ENCODE data around the gene REL.

Gene REL

DNA sequence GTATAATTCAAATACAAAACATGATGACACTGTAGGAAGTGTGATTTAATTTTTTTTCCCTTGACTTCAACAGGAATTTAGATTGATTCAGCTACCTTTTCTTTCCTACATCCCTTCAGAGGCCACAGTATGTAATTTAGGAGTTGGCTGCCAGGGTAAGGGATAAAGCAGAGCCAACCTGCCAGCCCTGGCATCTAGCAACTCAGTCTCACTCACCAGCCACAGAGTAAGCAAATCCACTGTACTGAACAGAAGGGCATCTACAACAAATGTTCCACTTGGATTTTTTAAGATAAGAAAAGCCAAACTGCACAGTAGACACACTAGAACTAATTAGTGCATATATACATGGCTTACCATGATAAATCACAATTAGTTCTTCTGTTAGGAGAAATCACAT is 81.8 kb downstream of the REL start:
- TF ChIP-seq YY1 (IDR thresholded peaks at IDR 0.05; ENCODE audit: insufficient read depth, insufficient read length) = no peak
- no peak for TF ChIP-seq SUZ12 (IDR thresholded peaks at IDR 0.05; ENCODE audit: extremely low read depth, insufficient read depth, insufficient read length)
- TF ChIP-seq ZNF274 (IDR thresholded peaks at IDR 0.05; ENCODE audit: low read depth, low read length) = no peak
- no peaks in the 10 kb centered on the region for H3K4me1 ChIP-seq (ENCODE audit: insufficient read depth, insufficient read length)

DNA sequence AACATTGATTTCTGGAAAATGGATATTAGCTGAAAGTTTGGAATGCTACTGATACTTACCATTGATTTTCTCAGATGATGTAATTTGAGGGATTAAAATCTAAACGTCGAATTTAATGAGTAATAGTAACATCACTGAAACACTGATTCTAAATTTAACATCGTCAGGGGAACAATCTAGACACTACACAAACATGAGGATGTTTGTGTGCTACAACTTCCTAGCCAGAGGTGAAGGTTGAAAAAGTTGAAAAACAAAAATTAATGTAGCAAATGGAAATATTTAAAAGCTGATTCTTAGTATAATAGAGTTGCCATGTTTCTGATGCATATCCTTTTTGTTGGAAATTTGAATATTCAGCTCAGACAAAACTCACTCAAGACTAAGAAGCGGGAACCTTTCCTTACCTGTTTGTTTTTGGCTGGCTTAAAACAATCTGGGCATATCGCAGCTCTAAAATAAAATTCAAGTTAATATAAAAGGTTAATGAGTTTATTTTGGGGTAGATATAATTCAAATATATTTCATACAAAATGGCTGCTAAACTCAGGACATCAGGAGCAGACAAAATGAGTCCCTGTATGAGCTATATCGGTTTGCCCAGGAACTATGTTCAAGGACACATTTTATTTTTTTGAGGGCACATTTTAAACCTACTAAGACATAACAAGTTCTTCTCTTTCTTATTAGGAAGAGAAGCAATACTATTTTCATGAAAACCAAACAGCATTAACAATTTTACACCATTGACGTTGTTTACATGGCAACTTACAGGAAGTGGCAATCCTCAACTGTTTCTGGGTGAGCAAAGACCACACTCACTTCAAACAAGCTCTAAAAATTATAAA is 83.5 kb downstream of the REL start:
- no peak for DNase-seq (ENCODE audit: low read depth, low spot score)
- no peak overlapping the region for H3K9ac ChIP-seq (ENCODE audit: insufficient read length, low read depth)

More for the DNA sequence above, 81.8 kb downstream of the REL start:
- no peak overlapping the region for H3K9ac ChIP-seq (ENCODE audit: insufficient read length, low read depth)
- no peaks in the 10 kb centered on the region for H3K27me3 ChIP-seq (ENCODE audit: insufficient read depth, insufficient read length)
- DNase-seq (ENCODE audit: low read depth, low spot score) = no peak
- no peaks in the 10 kb centered on the region for H3K9me3 ChIP-seq (ENCODE audit: insufficient read depth, low read length)
- H3K4me3 ChIP-seq (ENCODE audit: insufficient read length, low read depth) = no peak overlapping the region
- H3K36me3 ChIP-seq (ENCODE audit: insufficient read depth, insufficient read length, low read length) = no peaks in the 10 kb centered on the region

DNA sequence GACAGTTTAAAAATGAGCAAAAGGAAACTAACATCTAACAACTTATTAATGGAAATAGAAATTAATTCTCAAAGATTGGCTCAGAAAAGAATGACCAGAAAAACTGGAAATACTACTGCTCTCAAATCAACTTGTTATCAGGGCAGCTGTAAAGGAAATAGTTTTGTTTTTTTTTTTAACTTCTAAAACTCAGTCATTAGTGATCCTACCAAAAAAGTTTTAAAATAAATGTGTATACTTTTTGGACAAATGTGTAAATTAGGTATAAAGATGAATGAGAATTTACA is 84.1 kb downstream of the REL start:
- no peaks in the 10 kb centered on the region for H3K27me3 ChIP-seq (ENCODE audit: insufficient read depth, insufficient read length)
- H3K4me3 ChIP-seq (ENCODE audit: insufficient read length, low read depth) = no peak overlapping the region
- no peaks in the 10 kb centered on the region for H3K36me3 ChIP-seq (ENCODE audit: insufficient read depth, insufficient read length, low read length)
- H3K4me1 ChIP-seq (ENCODE audit: insufficient read depth, insufficient read length) = no peaks in the 10 kb centered on the region
- DNase-seq (ENCODE audit: low read depth, low spot score) = no peak
- H3K9ac ChIP-seq (ENCODE audit: insufficient read length, low read depth) = no peak overlapping the region
- TF ChIP-seq SUZ12 (IDR thresholded peaks at IDR 0.05; ENCODE audit: extremely low read depth, insufficient read depth, insufficient read length) (no peak), YY1 (IDR thresholded peaks at IDR 0.05; ENCODE audit: insufficient read depth, insufficient read length) (no peak), ZNF274 (IDR thresholded peaks at IDR 0.05; ENCODE audit: low read depth, low read length) (no peak)
- no peaks in the 10 kb centered on the region for H3K9me3 ChIP-seq (ENCODE audit: insufficient read depth, low read length)

More for the DNA sequence above, 83.5 kb downstream of the REL start:
- no peaks in the 10 kb centered on the region for H3K9me3 ChIP-seq (ENCODE audit: insufficient read depth, low read length)
- H3K4me1 ChIP-seq (ENCODE audit: insufficient read depth, insufficient read length) = no peaks in the 10 kb centered on the region
- no peak overlapping the region for H3K4me3 ChIP-seq (ENCODE audit: insufficient read length, low read depth)
- no peaks in the 10 kb centered on the region for H3K27me3 ChIP-seq (ENCODE audit: insufficient read depth, insufficient read length)
- no peaks in the 10 kb centered on the region for H3K36me3 ChIP-seq (ENCODE audit: insufficient read depth, insufficient read length, low read length)
- no peak for TF ChIP-seq YY1 (IDR thresholded peaks at IDR 0.05; ENCODE audit: insufficient read depth, insufficient read length)
- TF ChIP-seq ZNF274 (IDR thresholded peaks at IDR 0.05; ENCODE audit: low read depth, low read length) = no peak
- no peak for TF ChIP-seq SUZ12 (IDR thresholded peaks at IDR 0.05; ENCODE audit: extremely low read depth, insufficient read depth, insufficient read length)

DNA sequence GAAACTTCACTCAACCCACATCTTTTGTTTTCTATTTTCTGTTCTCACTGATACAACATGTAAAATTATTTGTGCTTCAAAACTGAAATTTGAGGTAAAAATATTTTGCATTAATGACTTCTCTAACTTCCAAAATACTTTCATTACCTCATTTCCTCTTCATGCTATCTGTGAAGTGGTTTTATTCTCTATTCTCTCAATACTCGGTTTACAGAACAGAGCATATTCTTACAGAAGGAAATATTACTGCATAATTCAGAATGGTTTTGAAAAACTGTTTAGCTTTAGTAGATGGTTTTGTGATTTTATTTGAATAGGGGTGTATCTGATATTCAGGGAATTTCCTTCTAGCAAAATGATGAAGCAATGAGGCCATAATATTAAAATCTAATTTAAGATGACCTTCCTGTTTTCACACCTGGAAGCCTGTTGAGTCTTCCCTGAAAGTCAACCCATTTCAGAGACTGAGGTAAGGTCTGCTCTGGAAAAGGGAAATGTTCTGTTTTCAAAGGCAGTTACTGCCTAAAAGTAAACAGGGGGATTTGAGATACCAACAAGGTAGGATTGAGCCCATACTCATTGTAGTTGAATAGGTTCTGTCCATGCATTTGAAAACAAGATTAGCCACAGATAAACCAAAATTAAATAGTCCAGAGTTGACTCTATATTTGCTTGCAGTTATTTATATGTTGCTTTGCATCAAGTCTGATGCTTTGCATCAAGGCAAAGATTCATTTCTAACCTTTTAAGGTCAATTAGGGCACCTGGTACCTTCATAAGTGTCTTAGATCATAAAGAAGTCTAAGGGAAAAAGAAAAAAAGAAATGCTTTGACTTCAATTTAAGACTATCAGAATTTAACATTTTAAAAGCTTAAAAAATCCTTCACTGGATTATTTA is 85.4 kb downstream of the REL start:
- Histone ChIP-seq H3K4me3 (ENCODE audit: insufficient read length, low read depth) (no peak overlapping the region), H3K9ac (ENCODE audit: insufficient read length, low read depth) (no peak overlapping the region), H3K4me1 (ENCODE audit: insufficient read depth, insufficient read length) (no peaks in the 10 kb centered on the region), H3K36me3 (ENCODE audit: insufficient read depth, insufficient read length, low read length) (no peaks in the 10 kb centered on the region), H3K27me3 (ENCODE audit: insufficient read depth, insufficient read length) (no peaks in the 10 kb centered on the region), H3K9me3 (ENCODE audit: insufficient read depth, low read length) (no peaks in the 10 kb centered on the region)
- TF ChIP-seq SUZ12 (IDR thresholded peaks at IDR 0.05; ENCODE audit: extremely low read depth, insufficient read depth, insufficient read length) (no peak), YY1 (IDR thresholded peaks at IDR 0.05; ENCODE audit: insufficient read depth, insufficient read length) (no peak)
- DNase-seq (ENCODE audit: low read depth, low spot score) = no peak

DNA sequence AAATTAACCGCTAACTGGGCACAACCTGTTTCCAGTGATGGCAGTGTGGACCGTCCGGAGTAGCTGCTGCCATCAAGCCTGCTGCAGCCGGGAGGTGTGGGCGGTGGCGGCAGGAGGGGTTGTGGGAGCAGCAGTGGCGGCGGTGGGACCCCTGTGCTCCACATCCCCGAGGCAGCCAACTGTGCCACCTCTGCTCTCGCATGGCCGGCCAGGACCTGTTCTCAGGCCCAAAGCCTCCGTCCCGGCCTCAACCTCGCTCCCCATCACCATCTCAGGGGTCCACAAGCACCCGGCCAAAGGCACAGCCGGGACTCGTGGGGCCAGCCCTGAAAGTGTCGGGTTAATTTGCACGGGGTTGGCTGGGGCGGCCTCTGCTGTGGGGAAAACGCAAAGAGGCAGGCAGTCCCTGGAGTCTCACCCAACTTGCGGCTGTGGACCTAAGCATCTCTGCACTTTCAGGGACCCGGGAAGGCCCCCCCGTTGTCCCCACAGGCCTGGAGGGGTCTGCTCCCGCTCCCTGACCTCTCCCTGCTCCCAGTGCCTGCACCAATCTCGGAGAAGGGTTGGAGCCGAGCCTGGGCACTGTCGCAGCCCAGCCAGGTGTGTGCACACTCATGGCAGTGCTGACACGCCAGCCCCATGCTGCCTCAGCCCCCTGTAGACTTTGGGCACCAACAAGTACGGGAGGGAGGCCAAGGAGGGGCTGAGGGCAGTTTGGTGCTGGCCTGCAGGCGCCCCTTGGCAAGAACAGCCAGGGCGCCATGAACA is 91.7 kb downstream of the REL start:
- Histone ChIP-seq H3K4me1 (ENCODE audit: insufficient read depth, insufficient read length) (peaks cover 3% of the 10 kb centered on the region), H3K27me3 (ENCODE audit: insufficient read depth, insufficient read length) (no peaks in the 10 kb centered on the region), H3K9me3 (ENCODE audit: insufficient read depth, low read length) (no peaks in the 10 kb centered on the region), H3K4me3 (ENCODE audit: insufficient read length, low read depth) (no peak overlapping the region), H3K36me3 (ENCODE audit: insufficient read depth, insufficient read length, low read length) (no peaks in the 10 kb centered on the region), H3K9ac (ENCODE audit: insufficient read length, low read depth) (no peak overlapping the region)
- DNase-seq (ENCODE audit: low read depth, low spot score) = no peak
- TF ChIP-seq ZNF274 (IDR thresholded peaks at IDR 0.05; ENCODE audit: low read depth, low read length) (no peak), SUZ12 (IDR thresholded peaks at IDR 0.05; ENCODE audit: extremely low read depth, insufficient read depth, insufficient read length) (no peak), YY1 (IDR thresholded peaks at IDR 0.05; ENCODE audit: insufficient read depth, insufficient read length) (no peak)

DNA sequence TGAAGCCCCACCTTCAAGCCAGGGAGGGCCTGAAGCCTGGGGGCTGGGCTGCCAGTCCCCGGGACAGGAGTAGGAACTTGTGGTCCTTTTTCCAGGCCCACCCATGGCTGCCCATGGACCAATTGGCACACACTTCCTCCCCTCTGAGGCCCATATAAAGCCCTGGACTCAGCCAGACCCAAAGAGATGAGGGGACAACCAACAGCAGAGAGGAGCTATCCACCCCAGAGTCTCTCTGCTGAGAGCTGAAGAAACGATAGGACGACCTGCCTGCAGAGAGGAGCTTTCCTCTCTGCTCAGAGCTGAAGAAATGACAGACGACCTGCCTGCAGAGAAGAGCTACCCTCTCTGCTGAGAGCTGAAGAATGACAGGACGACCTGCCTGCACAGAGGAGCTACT is 92.3 kb downstream of the REL start:
- Histone ChIP-seq H3K27me3 (ENCODE audit: insufficient read depth, insufficient read length) (no peaks in the 10 kb centered on the region), H3K4me3 (ENCODE audit: insufficient read length, low read depth) (no peak overlapping the region), H3K9me3 (ENCODE audit: insufficient read depth, low read length) (no peaks in the 10 kb centered on the region), H3K4me1 (ENCODE audit: insufficient read depth, insufficient read length) (peaks cover 3% of the 10 kb centered on the region), H3K9ac (ENCODE audit: insufficient read length, low read depth) (no peak overlapping the region), H3K36me3 (ENCODE audit: insufficient read depth, insufficient read length, low read length) (no peaks in the 10 kb centered on the region)
- DNase-seq (ENCODE audit: low read depth, low spot score) = no peak
- TF ChIP-seq YY1 (IDR thresholded peaks at IDR 0.05; ENCODE audit: insufficient read depth, insufficient read length) (no peak), ZNF274 (IDR thresholded peaks at IDR 0.05; ENCODE audit: low read depth, low read length) (no peak), SUZ12 (IDR thresholded peaks at IDR 0.05; ENCODE audit: extremely low read depth, insufficient read depth, insufficient read length) (no peak)

Measured in NT2/D1 (cell line).